Measurements from ENCODE around the gene CCDC40. TPM values are rescaled to one million over a fixed set of nuclear protein-coding genes. Genes with fewer than 3 reads are reported as not detected.
A peak's percentile ranks its signal among the peaks of the same experiment; 100 is the strongest.

The CCDC40 gene
- polyA plus RNA-seq, 3 donors: 12.1 to 21.6 (median 13.8) TPM

DNA sequence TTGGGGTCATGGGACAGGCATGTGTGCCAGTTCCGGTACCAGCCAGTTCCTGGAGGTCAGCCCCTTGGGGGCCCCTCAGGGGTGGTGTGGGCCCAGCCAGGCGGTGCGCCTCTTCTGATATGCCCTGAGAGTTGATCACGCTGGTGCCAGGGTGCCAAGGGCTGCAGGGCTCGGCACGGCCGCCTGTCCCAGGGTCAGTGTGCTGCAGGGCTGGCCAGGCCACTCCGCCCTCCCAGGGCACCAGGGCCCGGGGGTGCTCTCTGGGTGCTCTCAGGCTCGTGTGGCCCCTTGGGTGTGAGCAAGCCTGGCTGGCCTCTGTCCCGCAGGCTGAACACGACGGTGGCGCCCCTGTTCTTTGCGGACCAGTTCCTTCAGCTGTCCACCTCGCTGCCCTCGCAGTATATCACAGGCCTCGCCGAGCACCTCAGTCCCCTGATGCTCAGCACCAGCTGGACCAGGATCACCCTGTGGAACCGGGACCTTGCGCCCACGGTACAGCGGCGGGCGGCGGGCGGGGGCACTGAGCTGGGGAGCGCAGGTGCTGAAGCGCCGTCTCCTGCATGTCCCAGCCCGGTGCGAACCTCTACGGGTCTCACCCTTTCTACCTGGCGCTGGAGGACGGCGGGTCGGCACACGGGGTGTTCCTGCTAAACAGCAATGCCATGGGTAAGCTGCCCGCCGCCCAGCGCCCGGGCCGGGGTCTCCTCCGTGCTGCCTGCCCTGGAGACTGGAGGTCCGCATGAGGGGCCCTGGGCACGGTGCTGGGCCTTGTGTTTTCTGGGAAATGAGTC is 71.0 kb downstream of the CCDC40 start:
- no peak for DNase-seq (ENCODE audit: extremely low read depth in 1 of 11, low read depth in 9 of 11, low spot score in 4 of 11)

DNA sequence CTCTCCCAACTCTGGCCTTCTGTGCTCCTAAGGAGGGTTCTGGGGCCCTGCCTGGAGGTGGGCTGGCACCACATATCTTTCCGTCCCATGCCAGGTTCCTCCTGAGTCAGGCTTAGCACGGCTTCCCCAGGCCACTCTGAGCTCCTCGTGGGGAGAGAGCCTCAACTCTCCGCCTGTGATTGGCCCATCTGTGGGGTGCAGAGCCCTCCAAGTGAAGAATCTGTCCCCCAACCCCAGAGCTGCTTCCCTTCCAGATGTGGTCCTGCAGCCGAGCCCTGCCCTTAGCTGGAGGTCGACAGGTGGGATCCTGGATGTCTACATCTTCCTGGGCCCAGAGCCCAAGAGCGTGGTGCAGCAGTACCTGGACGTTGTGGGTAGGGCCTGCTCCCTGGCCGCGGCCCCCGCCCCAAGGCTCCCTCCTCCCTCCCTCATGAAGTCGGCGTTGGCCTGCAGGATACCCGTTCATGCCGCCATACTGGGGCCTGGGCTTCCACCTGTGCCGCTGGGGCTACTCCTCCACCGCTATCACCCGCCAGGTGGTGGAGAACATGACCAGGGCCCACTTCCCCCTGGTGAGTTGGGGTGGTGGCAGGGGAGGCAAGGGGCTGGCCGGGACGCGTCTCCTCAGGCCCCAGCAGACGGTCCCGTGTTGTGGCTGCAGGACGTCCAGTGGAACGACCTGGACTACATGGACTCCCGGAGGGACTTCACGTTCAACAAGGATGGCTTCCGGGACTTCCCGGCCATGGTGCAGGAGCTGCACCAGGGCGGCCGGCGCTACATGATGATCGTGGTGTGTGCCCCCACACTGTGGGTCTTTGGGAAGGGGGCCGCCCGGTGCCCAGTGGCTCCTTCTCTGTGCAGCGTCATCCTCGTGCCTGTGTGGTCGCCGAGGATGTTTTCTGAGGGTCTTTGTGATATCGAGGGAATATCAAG is 71.9 kb downstream of the CCDC40 start:
- DNase-seq (ENCODE audit: extremely low read depth in 1 of 11, low read depth in 9 of 11, low spot score in 4 of 11): no peak

DNA sequence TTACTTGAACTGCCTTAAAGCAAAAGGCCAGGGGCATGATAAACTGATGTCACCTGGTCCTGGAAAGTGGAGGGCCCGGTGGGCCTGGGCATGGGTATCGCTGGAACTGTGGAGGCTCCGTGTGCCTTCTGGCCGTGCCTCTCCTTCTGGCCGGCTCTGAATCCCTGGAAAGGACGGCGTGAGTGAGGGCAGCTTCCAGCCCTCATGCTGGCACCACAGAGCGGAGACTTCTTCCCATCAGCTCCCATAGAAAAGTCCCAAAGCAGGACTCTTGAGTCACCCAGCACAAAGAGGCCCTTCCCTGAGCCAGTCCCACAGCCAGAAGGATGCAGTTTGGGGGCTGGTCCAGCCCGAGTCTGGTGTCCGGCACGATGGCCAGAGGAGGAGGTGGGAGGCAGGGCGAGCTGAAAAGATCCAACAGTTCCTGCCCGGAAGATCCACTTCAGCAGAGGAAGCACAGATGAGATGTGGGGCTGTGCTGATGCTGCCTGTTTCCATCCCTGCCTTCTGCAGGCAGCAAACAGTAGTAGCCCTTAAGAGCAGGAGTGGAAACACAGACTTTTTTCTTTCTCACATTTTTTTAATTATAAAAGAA is 72.7 kb downstream of the CCDC40 start:
- DNase-seq (ENCODE audit: extremely low read depth in 1 of 11, low read depth in 9 of 11, low spot score in 4 of 11): no peak

DNA sequence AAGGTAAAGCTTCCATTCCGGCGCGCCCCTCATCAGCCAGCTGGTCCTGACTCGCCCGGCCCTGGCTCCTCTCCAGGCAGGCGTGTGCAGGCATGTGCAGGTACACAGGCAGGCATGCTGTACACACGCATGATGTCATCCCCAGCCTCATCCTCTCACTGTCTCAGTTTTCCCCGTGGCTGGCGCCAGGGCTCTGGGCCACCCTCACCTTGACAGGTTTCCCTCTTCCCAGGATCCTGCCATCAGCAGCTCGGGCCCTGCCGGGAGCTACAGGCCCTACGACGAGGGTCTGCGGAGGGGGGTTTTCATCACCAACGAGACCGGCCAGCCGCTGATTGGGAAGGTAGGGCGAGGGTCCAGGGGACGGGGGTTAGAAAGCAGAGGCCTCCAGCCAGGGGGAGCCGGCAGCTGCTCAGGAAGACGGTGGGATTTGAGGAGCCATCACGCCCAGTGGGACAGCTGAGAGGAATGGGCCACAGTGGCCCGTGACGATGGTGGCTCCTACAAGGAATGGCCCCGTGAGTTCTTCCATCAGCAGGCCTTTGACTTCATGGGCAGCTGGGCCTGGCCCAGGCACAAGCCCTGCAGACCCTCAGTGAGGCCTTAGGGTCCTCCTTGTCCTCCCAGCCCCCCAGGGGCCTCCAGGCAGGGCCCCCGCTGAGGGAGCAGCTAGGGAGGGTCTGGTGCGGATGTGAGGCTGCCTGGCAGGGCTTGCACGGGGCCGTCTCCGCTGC is 73.4 kb downstream of the CCDC40 start:
- no peak for DNase-seq (ENCODE audit: extremely low read depth in 1 of 11, low read depth in 9 of 11, low spot score in 4 of 11)

DNA sequence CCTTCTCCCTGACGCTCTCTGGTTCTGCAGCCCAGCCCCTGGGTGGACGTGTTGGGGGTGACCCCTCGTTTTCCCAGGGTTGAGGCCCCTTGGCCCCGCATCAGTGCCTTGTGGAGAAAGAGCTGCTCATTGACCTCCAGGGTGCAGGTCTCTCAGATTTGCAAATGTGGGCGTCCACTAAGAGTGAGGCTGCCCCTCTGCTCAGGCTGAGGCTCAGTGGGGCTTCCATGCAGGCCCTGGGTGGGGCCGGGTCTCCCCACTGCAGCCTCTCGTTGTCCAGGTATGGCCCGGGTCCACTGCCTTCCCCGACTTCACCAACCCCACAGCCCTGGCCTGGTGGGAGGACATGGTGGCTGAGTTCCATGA is 74.0 kb downstream of the CCDC40 start:
- DNase-seq (ENCODE audit: extremely low read depth in 1 of 11, low read depth in 9 of 11, low spot score in 4 of 11): no peak

DNA sequence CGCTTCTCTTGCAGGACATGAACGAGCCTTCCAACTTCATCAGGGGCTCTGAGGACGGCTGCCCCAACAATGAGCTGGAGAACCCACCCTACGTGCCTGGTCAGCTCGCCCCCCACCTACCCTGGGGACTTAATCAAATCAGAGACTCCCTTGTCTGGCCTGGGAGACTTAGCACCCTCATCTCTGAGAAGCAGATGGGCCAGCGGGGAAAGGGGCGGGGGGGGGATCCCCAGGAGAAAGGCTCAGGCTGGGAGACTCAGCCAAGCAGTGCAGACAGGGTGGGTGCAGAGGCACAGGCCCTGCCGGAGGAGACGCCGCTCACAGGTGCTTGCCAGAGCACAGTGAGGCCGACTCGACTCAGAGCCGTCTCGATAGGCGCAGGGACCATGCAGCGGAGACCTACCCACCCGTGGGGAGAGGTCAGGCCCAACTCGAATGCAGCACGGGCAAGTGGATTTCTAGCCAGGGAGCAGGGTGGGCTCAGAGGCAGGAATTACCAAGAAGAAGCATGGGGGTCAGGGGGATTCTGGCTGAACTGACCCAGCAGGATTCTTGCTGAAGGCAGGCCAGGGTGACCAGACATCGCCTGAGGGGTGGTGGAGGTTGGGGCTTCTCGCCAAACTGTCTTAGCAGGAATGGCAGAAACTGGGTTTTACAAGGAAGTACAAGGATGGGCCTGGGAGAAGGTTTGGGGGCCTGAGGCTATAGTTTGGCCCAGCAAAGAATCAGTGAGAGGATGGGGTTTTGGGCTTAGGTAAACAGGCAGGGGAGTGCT is 74.7 kb downstream of the CCDC40 start:
- no peak for DNase-seq (ENCODE audit: extremely low read depth in 1 of 11, low read depth in 9 of 11, low spot score in 4 of 11)

DNA sequence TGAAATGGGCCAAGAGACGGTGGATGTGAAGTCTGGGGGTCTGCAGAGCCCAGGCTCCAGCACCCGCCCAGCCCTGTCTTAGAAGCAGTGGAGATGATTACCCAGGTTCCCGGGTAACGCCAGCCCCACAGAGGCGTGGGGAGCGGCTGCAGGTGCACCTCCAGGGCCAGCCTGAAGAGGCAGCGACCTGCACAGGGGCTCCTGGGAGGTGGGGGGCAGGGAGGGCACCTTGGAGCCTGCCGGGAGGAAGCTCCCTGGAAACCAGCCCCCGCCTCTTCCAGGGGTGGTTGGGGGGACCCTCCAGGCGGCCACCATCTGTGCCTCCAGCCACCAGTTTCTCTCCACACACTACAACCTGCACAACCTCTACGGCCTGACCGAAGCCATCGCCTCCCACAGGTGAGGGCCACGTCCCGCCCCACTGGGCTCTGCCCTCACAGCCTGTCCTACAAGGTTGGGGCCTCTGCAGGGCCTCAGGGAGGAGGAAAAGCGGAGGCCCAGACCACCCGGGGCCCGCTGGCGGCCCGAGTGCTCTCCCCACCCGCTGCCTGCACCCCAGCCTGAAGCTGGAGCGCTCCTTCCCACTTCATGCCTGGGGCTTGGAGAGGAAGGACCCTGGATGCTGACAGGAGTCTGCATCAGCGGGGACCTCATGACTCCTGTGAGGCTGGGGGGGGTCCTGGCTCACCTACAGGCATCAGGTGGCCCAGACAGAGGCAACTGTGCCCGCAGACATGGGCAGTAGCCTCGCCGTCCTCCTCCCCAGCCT is 75.4 kb downstream of the CCDC40 start:
- no peak for DNase-seq (ENCODE audit: extremely low read depth in 1 of 11, low read depth in 9 of 11, low spot score in 4 of 11)

DNA sequence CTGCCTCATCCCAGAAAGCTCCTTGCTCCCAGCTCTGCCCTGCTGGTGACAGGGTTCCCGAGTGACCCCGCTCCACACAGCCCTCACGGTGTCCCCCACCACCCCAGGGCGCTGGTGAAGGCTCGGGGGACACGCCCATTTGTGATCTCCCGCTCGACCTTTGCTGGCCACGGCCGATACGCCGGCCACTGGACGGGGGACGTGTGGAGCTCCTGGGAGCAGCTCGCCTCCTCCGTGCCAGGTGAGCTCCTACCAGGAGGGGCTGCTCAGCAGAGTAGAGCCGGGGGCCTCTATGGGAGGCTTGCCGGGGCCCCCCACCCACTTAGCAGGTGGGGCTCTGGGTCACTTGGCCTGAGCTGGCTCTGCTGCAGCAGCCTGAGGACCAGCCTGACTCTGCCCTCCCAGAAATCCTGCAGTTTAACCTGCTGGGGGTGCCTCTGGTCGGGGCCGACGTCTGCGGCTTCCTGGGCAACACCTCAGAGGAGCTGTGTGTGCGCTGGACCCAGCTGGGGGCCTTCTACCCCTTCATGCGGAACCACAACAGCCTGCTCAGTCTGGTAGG is 76.1 kb downstream of the CCDC40 start:
- DNase-seq (ENCODE audit: extremely low read depth in 1 of 11, low read depth in 9 of 11, low spot score in 4 of 11): peak in 1 of 11 donors; percentile 33

DNA sequence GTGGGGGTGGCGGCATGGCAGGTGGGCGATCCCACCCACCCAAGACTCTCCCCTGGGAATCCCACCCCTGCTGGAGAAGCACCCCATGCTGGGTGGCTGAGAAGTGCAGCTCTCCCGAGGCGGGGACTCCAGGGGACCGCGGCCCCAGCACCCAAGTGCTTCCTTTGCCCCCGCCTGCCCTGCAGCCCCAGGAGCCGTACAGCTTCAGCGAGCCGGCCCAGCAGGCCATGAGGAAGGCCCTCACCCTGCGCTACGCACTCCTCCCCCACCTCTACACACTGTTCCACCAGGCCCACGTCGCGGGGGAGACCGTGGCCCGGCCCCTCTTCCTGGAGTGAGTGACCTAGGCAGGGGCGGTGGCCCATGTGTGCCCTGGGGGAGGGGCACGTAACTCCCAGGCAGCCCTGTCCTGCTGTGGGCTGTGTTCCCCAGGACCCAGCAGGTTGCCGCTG is 76.6 kb downstream of the CCDC40 start:
- DNase-seq (ENCODE audit: extremely low read depth in 1 of 11, low read depth in 9 of 11, low spot score in 4 of 11): peak in 1 of 11 donors; percentile 11

DNA sequence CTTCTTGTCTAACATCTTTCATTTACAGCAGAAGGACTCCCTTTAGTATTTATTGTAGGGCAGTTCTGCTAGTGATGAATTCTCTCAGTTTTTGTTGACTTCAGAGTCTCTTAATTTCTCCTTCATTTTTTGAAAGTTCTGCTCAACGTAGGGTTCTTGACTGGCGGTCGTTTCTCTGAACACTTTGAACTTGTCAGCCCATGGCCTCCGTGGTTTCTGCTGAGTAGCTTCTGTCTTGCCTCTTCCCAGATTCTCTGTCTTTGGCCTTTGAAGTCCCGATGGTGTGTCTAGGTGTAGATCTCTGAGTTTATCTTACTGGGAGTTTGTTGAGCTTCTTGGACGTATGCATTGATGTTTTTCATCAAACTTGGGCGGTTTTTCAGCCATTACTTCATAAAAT is 78.3 kb downstream of the CCDC40 start:
- DNase-seq (ENCODE audit: extremely low read depth in 1 of 11, low read depth in 9 of 11, low spot score in 4 of 11): no peak

DNA sequence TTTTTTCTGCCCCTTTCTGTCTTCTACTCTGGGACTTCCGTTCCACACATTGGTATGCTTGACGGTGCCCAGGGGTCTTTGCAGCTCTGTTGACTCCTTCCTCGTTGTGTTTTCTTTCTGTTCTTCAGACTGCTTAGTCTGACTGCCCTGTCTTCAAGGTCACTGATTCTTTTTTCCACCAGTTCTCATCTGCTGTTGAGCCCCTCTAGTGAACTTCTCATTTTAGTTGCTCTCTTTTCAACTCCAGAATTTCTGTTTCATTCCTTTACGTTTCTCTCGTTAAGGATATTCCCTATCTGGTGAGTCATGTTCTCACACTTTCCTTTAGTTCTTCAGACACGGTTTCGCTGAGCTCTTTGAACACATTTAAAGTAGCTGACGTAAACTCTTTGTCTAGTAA is 78.7 kb downstream of the CCDC40 start:
- no peak for DNase-seq (ENCODE audit: extremely low read depth in 1 of 11, low read depth in 9 of 11, low spot score in 4 of 11)

DNA sequence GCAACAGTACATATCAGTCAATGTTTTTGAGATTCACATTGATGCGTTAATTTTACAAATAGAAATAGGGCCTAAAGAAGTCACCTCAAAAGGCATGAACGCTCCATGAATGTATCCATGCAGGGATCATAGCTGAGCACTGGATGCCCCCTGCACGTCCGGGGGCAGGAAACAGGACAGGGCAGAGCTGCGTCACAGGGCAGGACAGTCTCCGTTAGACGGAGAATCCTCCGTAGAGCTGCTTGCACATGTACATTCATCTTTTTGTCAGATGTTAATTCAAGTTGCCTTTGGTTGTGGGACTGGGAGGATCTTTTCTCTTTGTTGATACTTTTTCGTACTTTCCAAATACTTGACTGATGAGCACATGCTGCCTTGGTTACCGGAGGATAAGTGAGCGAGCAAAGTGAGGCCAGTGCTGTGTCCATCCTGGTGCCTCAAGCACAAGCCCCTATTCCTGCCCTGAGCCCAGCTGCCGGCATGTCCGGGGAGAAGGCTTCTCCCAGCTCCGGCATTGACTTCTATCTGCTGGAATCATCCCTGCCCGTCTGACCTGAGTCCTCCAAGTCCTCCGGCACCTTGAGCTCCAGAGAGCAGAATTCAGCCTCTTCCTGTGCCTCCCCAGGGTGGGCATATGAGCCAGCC is 80.0 kb downstream of the CCDC40 start:
- no peak for DNase-seq (ENCODE audit: extremely low read depth in 1 of 11, low read depth in 9 of 11, low spot score in 4 of 11)

DNA sequence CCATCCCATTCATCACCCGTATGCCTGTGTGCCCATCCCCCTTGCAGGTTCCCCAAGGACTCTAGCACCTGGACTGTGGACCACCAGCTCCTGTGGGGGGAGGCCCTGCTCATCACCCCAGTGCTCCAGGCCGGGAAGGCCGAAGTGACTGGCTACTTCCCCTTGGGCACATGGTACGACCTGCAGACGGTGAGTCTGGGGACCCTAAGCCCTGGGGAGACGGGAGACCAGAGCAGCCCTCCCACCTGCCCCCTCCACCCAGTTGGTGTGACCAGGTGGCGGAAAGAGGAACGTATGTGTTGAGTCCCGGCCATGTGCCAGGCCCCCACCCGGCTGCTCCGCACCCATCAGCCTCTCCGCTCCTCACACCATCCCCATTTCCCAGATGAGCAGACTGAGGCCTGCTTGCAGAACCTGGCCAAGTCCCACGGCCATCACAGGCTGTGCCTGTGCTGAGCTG is 80.5 kb downstream of the CCDC40 start:
- DNase-seq (ENCODE audit: extremely low read depth in 1 of 11, low read depth in 9 of 11, low spot score in 4 of 11): no peak

DNA sequence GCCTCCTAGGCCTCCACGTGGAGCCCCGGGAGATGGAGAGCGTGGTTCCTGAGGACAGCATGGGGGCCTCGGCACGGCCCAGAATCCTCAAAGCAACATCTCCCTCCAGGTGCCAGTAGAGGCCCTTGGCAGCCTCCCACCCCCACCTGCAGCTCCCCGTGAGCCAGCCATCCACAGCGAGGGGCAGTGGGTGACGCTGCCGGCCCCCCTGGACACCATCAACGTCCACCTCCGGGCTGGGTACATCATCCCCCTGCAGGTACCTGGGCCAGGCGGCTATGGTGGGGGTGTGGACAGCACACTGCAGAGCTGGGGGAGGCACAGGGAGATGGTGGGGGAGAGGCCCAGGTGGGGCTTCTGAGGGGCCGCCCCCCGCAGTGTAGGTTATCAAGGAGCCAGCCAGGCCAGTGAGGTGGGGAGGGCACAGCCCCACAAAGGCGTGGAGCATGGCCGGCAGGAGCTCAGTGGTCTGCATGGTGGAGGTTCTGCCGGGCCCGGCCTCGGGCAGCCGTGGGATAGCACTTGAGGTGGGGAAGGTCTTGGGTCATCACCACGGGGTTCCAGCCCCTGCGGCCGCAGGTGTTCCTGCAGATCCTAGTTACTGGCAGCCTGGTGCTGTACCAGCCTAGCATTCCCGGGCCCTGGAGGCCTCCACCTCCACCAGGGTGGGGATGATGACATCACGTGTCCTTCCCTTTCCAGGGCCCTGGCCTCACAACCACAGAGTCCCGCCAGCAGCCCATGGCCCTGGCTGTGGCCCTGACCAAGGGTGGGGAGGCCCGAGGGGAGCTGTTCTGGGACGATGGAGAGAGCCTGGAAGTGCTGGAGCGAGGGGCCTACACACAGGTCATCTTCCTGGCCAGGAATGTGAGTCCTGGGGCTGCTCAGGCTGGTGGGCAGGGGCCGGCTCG is 81.3 kb downstream of the CCDC40 start:
- no peak for DNase-seq (ENCODE audit: extremely low read depth in 1 of 11, low read depth in 9 of 11, low spot score in 4 of 11)

DNA sequence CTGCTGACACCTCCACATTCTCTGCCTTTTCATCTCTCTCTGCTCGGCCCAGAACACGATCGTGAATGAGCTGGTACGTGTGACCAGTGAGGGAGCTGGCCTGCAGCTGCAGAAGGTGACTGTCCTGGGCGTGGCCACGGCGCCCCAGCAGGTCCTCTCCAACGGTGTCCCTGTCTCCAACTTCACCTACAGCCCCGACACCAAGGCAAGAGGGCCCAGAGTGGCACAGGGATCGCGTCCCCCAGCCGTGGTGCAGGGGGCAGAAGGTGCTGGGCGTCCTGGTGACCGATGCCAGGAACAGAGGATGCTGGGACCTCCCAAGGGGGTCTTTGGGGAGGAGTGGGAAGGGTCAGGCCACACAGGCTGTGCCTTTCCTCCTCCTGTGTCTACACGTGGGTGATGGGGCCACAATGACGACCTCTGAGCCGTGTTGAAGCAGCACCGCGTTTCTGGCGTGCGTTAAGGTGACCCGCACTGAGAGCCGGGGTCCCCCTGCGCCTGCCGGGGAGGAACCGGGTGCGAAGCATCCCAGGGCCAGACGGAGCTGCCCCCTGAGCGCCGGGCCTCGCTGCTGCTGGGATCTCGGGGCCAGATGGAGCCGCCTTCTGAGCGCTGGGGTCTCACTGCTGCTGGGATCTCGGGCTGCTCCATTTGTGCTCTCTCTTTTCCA is 82.3 kb downstream of the CCDC40 start:
- no peak for DNase-seq (ENCODE audit: extremely low read depth in 1 of 11, low read depth in 9 of 11, low spot score in 4 of 11)
